Upper lobe of left lung (tissue), 6 donors: ENCODE measurements around the gene TVP23C. TPM values are rescaled to one million over a fixed set of nuclear protein-coding genes. Genes with fewer than 3 reads are reported as not detected.
A peak's percentile ranks its signal among the peaks of the same experiment; 100 is the strongest.

Experiments
- ATAC-seq, 2 donors: fragments of 200-7000 bp; cut with Tn5 transposase; one replicate each; pipeline ENCODE4 v1.9.1; 2022; ENCODE audit warnings: mild to moderate bottlenecking in 2 of 2, moderate library complexity in 2 of 2; ENCODE audit not compliant: low FRiP score in 2 of 2
- DNase-seq, 2 donors: peaks; one replicate each; pipeline ENCODE4 v3.0.0-alpha.2; 2019 to 2020
- H3K27ac ChIP-seq, 4 donors: fragments of 200-600 bp; sonication (generic); one replicate each; pipeline ENCODE4 v1.5.1; 2016 to 2019
- H3K27me3 ChIP-seq, 4 donors: fragments of 200-600 bp; sonication (generic); one replicate each; pipeline ENCODE4 v1.5.1; 2017 to 2019
- H3K36me3 ChIP-seq, 4 donors: fragments of 200-600 bp; sonication (generic); one replicate each; pipeline ENCODE4 v1.5.1; 2016 to 2019
- H3K4me1 ChIP-seq, 4 donors: fragments of 200-600 bp; sonication (generic); one replicate each; pipeline ENCODE4 v1.5.1; 2018 to 2019
- H3K4me3 ChIP-seq, 4 donors: fragments of 200-600 bp; sonication (generic); one replicate each; pipeline ENCODE4 v1.5.1; 2017 to 2019; ENCODE audit warnings: mild to moderate bottlenecking in 2 of 4, moderate library complexity in 1 of 4
- H3K9me3 ChIP-seq, 4 donors: fragments of 200-600 bp; sonication (generic); one replicate each; pipeline ENCODE4 v1.5.1; 2018 to 2019
- EP300 ChIP-seq, 4 donors: sonication (generic); formaldehyde crosslinking; IDR thresholded peaks; one replicate each; pipeline ENCODE4 v1.5.1; 2017; ENCODE audit warnings: antibody characterized with exemption in 4 of 4, control low read depth in 2 of 4
- POLR2A ChIP-seq, 4 donors: fragments of 450-650 bp; IDR thresholded peaks; one replicate each; pipeline ENCODE4 v1.5.1; 2016 to 2017; ENCODE audit warnings: antibody characterized with exemption in 4 of 4, mild to moderate bottlenecking in 2 of 4
- POLR2AphosphoS5 ChIP-seq, 2 donors: sonication (generic); formaldehyde crosslinking; IDR thresholded peaks; one replicate each; pipeline ENCODE4 v1.5.1; 2017; ENCODE audit warnings: antibody characterized with exemption in 2 of 2
- WGBS, 2 donors: methylation state at CpG; one replicate each; pipeline ENCODE4 v1.1.5; 2017 to 2018; 5-methylcytosine and 5-hydroxymethylcytosine counted together
- total RNA-seq, 6 donors: library from RNA; depleted of rRNA in 4 of 6; stranded (reverse); fragments of >200 nt in 4 of 6; gene quantifications; one replicate each; pipeline versions ENCODE4 v1.1.0 to v1.2.1, GENCODE V29; 2016 to 2021
- TF ChIP-seq, protein P1 (sequence below), 6 experiments: fragments of 450-650 bp in 4 of 6; fragments of 200-600 bp in 2 of 6; sonication (generic) in 2 of 6; IDR thresholded peaks; one replicate each; pipeline ENCODE4 v1.5.1; 2016 to 2019; ENCODE audit warnings: antibody characterized with exemption in 6 of 6
- donor health status: DM: no; HTN: no; CAD: no; lungs with moderate emphysema.
- donor health status: DM: no; HTN: yes; CAD: no; lungs with severe emphysema.

Gene TVP23C
- total RNA-seq, 6 donors from 2014 or later: 15.3 to 54.0 (median 17.4) TPM

DNA sequence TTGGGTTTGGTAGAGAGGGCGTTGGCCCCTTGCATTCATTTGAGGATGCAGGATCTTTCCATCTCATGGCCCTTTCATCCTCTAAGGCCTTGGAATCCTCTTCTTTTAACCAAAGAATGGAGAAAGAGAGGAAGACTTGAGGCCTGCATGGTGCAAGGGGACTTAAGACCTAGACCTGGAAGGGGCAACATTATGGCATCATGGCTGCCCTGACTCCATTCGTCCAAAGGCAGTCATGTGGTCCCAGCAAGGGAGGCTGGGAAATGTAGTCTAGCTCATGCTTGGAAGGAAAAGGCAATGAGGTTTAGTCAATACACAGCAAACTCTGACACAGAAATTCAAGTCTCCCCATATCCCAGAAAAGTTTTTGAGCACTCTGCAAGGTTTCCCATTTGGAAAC is 65.2 kb downstream of the TVP23C start:
- 92 to 94% methylated on average over 1 to 2 of the region's 2 CpGs for WGBS, 2 donors
- TF ChIP-seq POLR2AphosphoS5 (IDR thresholded peaks at IDR 0.05) (no peak), EP300 (IDR thresholded peaks at IDR 0.05) (no peak), POLR2A (IDR thresholded peaks at IDR 0.05) (no peak)
- TF ChIP-seq, protein P1, sequence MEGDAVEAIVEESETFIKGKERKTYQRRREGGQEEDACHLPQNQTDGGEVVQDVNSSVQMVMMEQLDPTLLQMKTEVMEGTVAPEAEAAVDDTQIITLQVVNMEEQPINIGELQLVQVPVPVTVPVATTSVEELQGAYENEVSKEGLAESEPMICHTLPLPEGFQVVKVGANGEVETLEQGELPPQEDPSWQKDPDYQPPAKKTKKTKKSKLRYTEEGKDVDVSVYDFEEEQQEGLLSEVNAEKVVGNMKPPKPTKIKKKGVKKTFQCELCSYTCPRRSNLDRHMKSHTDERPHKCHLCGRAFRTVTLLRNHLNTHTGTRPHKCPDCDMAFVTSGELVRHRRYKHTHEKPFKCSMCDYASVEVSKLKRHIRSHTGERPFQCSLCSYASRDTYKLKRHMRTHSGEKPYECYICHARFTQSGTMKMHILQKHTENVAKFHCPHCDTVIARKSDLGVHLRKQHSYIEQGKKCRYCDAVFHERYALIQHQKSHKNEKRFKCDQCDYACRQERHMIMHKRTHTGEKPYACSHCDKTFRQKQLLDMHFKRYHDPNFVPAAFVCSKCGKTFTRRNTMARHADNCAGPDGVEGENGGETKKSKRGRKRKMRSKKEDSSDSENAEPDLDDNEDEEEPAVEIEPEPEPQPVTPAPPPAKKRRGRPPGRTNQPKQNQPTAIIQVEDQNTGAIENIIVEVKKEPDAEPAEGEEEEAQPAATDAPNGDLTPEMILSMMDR (IDR thresholded peaks at IDR 0.05): no peak
- ATAC-seq (no peak), DNase-seq (no peak)
- Histone ChIP-seq H3K27me3 (no peaks in the 10 kb centered on the region), H3K36me3 (no peaks in the 10 kb centered on the region), H3K4me3 (no peak overlapping the region), H3K9me3 (no peaks in the 10 kb centered on the region), H3K27ac (no peak overlapping the region), H3K4me1 (peaks cover 0 to 16% (median 8%) of the 10 kb centered on the region in 4 donors)

DNA sequence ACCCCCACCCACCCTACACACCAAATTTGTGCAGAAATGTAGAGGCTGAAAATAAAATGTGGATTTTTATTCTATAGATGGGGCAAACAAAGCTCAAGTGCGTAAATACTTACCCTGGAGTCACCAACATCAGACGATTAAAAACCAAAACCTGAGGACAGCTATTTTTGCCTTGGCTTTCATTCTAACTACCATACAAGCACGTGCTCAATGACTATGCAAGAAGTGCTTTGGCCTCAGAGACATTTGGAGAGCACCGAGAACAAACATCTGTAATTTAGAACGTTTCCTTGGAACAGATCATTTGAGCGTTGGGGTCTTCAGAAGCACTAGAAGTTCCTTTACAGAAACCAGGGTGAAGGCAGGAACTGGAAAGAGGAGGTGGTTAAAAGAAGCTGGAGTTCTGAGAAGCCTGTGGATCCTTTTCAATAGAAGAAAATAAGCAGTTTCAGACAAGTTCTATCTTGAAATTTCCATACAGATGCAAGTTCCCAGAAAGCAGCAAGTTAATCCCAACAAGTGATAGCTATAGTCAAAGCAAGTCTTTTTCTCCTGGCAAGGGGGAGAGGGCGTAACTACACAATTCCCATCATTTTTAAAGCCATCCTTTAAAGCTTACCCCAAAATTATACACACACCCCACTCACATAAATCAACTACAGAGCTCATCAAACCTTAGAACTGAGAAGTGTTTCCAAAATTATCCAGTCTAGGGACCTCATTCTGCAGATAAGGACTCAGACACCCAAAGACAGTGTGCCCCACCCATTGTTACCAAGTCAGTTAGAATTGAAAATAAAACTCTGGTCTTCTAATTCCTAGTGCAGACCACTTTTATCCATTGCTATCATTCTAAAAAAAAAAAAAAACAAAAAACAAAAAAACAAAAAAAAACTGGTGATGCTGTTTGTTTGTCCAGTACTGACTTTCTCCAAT is 66.3 kb downstream of the TVP23C start:
- 79 to 84% methylated on average over 7 of the region's 7 CpGs for WGBS, 2 donors
- Histone ChIP-seq H3K9me3 (no peaks in the 10 kb centered on the region), H3K4me3 (no peak overlapping the region), H3K36me3 (no peaks in the 10 kb centered on the region), H3K27ac (peak overlapping the region in 1 of 4 donors; percentile 19), H3K27me3 (no peaks in the 10 kb centered on the region), H3K4me1 (peaks cover 0 to 6% (median 3%) of the 10 kb centered on the region in 4 donors)
- TF ChIP-seq, protein P1 (IDR thresholded peaks at IDR 0.05): no peak
- TF ChIP-seq EP300 (IDR thresholded peaks at IDR 0.05) (no peak), POLR2AphosphoS5 (IDR thresholded peaks at IDR 0.05) (no peak), POLR2A (IDR thresholded peaks at IDR 0.05) (no peak)
- ATAC-seq: no peak
- no peak for DNase-seq

DNA sequence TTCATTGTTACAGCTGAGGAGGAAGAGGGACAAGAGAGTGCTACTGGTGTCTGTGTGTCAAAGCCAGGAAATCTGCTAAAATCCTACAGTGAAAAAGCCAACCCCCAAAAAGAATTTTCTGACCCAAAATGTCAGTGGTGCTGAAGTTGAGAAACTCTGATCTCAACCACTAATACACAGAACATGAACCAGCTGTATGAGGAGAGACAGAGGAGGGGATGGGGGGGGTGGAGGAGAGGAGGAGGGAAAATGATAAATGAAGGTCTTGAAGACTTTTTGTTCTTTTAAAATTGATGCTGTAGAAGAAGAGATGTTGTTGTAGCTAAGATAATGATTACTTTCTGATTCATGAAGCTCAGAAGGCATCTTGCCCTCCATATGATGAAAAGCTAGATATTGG is 68.5 kb downstream of the TVP23C start:
- no peak overlapping the region for H3K4me3 ChIP-seq
- ATAC-seq (no peak), DNase-seq (no peak)
- no peaks in the 10 kb centered on the region for H3K9me3 ChIP-seq
- TF ChIP-seq POLR2A (IDR thresholded peaks at IDR 0.05) (no peak), POLR2AphosphoS5 (IDR thresholded peaks at IDR 0.05) (no peak), EP300 (IDR thresholded peaks at IDR 0.05) (no peak)
- TF ChIP-seq, protein P1 (IDR thresholded peaks at IDR 0.05): no peak
- peaks cover 0 to 16% (median 7%) of the 10 kb centered on the region in 4 donors for H3K4me1 ChIP-seq
- no peak overlapping the region for H3K27ac ChIP-seq
- H3K36me3 ChIP-seq: no peaks in the 10 kb centered on the region
- H3K27me3 ChIP-seq: no peaks in the 10 kb centered on the region

DNA sequence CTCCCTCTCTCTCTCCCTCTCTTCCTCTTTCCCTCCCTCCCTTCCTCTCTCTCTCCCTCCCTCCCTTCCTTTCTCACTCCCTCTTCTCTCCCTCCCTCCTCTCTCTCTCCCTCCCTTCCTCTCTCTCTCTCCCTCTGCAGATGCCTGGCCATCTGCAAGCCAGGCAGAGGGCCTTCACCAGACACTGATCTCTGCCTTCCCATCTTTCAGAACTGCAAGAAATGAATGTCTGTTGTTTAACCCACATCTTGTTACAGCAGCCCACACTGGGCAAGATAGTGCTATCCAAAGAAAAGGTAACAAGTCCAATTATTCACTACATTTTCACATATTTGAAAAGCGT is 69.6 kb downstream of the TVP23C start:
- WGBS, 2 donors: 38 to 47% methylated on average over 1 of the region's 1 CpG
- Histone ChIP-seq H3K4me1 (peaks cover 0 to 16% (median 7%) of the 10 kb centered on the region in 4 donors), H3K36me3 (no peaks in the 10 kb centered on the region), H3K4me3 (no peak overlapping the region), H3K27me3 (no peaks in the 10 kb centered on the region), H3K9me3 (no peaks in the 10 kb centered on the region), H3K27ac (no peak overlapping the region)
- ATAC-seq (no peak), DNase-seq (no peak)
- TF ChIP-seq, protein P1 (IDR thresholded peaks at IDR 0.05): no peak
- TF ChIP-seq EP300 (IDR thresholded peaks at IDR 0.05) (no peak), POLR2A (IDR thresholded peaks at IDR 0.05) (no peak), POLR2AphosphoS5 (IDR thresholded peaks at IDR 0.05) (no peak)
